ENCODE data around the gene THBD.

Gene THBD

GRCh38 chr20:23061262-23061661 is 11.8 kb upstream of the THBD start:
- no peak for DNase-seq

GRCh38 chr20:23060629-23061028 is 11.2 kb upstream of the THBD start:
- DNase-seq, result no peak

- no peak for DNase-seq
Observed at GRCh38 chr20:23059846-23060245, 10.4 kb upstream of the THBD start.

- no peak for DNase-seq
Observed at GRCh38 chr20:23059001-23059400, 9.5 kb upstream of the THBD start.

- DNase-seq, result no peak
Observed at GRCh38 chr20:23058240-23058639, 8.8 kb upstream of the THBD start.

GRCh38 chr20:23052904-23053303 is 3.4 kb upstream of the THBD start:
- no peak for DNase-seq

GRCh38 chr20:23050847-23051627 is 1.6 kb upstream of the THBD start:
- DNase-seq, result no peak

- DNase-seq, result no peak
Observed at GRCh38 chr20:23050076-23050838, 785 bp upstream of the THBD start.

GRCh38 chr20:23048283-23049200 is 930 bp downstream of the THBD start:
- DNase-seq, result no peak

- no peak for DNase-seq
Observed at GRCh38 chr20:23047738-23048214, 1.7 kb downstream of the THBD start.

- no peak for DNase-seq
Observed at GRCh38 chr20:23047001-23047737, 2.3 kb downstream of the THBD start.

- DNase-seq, result no peak
Observed at GRCh38 chr20:23046431-23046830, 3.0 kb downstream of the THBD start.

- DNase-seq, result no peak
Observed at GRCh38 chr20:23043376-23043775, 6.1 kb downstream of the THBD start.

GRCh38 chr20:23042270-23042669 is 7.2 kb downstream of the THBD start:
- no peak for DNase-seq

GRCh38 chr20:23039885-23040508 is 9.5 kb downstream of the THBD start:
- DNase-seq, result no peak

GRCh38 chr20:23039136-23039875 is 10.2 kb downstream of the THBD start:
- DNase-seq, result no peak

GRCh38 chr20:23037017-23037481 is 12.4 kb downstream of the THBD start:
- no peak for DNase-seq

- no peak for DNase-seq
Observed at GRCh38 chr20:23036371-23036770, 13.1 kb downstream of the THBD start.

GRCh38 chr20:23035731-23036130 is 13.7 kb downstream of the THBD start:
- DNase-seq, result no peak

- DNase-seq, result no peak
Observed at GRCh38 chr20:23034721-23035671, 14.5 kb downstream of the THBD start, which contains the start of gene SSTR4. TSS of gene SSTR4 (plus strand) at chr20:23035312. CDS start at chr20:23035484, 172 bp downstream.

All from activated effector memory CD4-positive, alpha-beta T cell treated with Interleukin-2 at 50 U/mL for 16 hours (primary cell).